Stimulated activated CD4-positive, alpha-beta T cell treated with anti-CD3 and anti-CD28 coated beads, Interleukin-4, amount 100 ng/mL, for 24 hours (primary cell): Measurements from ENCODE around the gene SLC35A2.

Source experiments
- DNase-seq: peaks from one replicate; pipeline ENCODE4 v3.0.0-alpha.2; 2020

The SLC35A2 gene

GRCh38 chrX:48927123-48927522 is 15.7 kb upstream of the SLC35A2 start:
- DNase-seq: no peak

GRCh38 chrX:48924270-48924669 is 12.8 kb upstream of the SLC35A2 start:
- no peak for DNase-seq

- no peak for DNase-seq
Measured at GRCh38 chrX:48923771-48924170, 12.3 kb upstream of the SLC35A2 start.

- no peak for DNase-seq
Measured at GRCh38 chrX:48920718-48921104, 9.3 kb upstream of the SLC35A2 start.

GRCh38 chrX:48919947-48920717 is 8.7 kb upstream of the SLC35A2 start:
- no peak for DNase-seq

GRCh38 chrX:48919360-48919841 is 8.0 kb upstream of the SLC35A2 start:
- peak; percentile 54 for DNase-seq

GRCh38 chrX:48918643-48919340 is 7.3 kb upstream of the SLC35A2 start, which contains the start of gene PIM2:
Gene PIM2, minus strand, starts transcription at chrX:48919024. Its CDS starts 190 bp downstream, at chrX:48918834.
- peak; percentile 92 for DNase-seq

GRCh38 chrX:48918301-48918642 is 6.8 kb upstream of the SLC35A2 start:
- DNase-seq: no peak

GRCh38 chrX:48917139-48918001 is 5.9 kb upstream of the SLC35A2 start:
- DNase-seq: peak; percentile 86

- DNase-seq: no peak
Measured at GRCh38 chrX:48914593-48915493, 3.4 kb upstream of the SLC35A2 start.

GRCh38 chrX:48913605-48914366 is 2.3 kb upstream of the SLC35A2 start:
- DNase-seq: no peak

- DNase-seq: no peak
Measured at GRCh38 chrX:48910926-48911411, 477 bp downstream of the SLC35A2 start.

- no peak for DNase-seq
Measured at GRCh38 chrX:48909703-48910294, 1.6 kb downstream of the SLC35A2 start.

- no peak for DNase-seq
Measured at GRCh38 chrX:48908600-48908999, 2.8 kb downstream of the SLC35A2 start.

GRCh38 chrX:48905090-48905790 is 6.2 kb downstream of the SLC35A2 start:
- no peak for DNase-seq

GRCh38 chrX:48904626-48905025 is 6.8 kb downstream of the SLC35A2 start:
- DNase-seq: no peak

GRCh38 chrX:48904180-48904579 is 7.3 kb downstream of the SLC35A2 start:
- no peak for DNase-seq

GRCh38 chrX:48903290-48903689 is 8.2 kb downstream of the SLC35A2 start:
- no peak for DNase-seq

GRCh38 chrX:48902776-48903175 is 8.7 kb downstream of the SLC35A2 start:
- no peak for DNase-seq

- no peak for DNase-seq
Measured at GRCh38 chrX:48902135-48902534, 9.3 kb downstream of the SLC35A2 start.
